Measurements from ENCODE around the gene SNX6. TPM values are rescaled to one million over a fixed set of nuclear protein-coding genes. Genes with fewer than 3 reads are reported as not detected.
A peak's percentile ranks its signal among the peaks of the same experiment; 100 is the strongest.
"Not testable (repeated sequence)": the region's sequence is repeated elsewhere in the genome, so short reads cannot be mapped to it uniquely, and the experiment has no call there.

SNX6 gene
- polyA plus RNA-seq (ENCODE audit: insufficient read length in 3 of 3), result 100 to 1,000 TPM; 134 to 147 (median 141) TPM

DNA sequence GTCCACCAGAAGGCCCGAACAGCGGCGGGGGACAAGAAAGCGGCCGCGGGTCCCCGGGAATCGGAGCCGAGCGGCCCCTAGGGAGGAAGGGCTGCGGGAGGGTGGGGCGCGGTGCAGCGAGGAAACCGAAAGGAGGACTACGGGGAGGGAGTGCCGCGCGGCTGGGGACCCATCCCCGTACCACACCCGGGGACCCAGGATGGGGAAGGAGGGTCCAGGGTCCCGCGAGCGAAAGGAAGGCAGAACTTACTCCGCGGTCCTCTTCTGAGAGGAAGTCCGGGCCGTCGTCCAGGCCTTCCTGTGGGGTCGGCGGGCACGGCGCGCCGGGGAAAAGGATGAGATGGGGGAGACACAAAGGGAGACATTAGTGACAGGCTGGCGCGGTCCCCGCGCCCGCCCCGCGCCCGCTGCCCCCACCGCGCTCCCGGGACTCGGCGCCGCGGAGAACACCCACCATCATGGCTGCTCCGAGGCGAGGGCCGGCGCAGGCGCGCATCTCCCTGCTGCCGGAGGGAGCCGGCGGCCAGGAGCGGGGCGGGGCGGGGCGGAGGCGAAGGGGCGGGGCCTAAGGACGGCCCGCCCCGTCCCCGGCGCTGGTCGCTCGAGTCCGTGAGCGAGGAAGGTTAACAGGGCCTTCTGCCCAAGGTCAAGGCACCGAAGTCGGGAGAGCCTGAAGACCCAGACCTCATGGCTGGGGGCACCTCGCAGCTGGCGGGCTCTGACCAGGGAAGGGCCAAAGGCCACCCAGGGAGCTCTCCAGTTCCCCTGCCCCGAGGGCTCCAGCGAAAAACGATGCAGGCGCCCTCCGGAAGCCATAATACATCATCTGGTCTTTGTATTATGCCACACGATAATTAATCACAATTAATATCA lies at the start of gene SNX6:
TSS of gene SNX6 (minus strand) at position 492 of the 873 bp plus-strand sequence. CDS start at position 460, 32 bp downstream.
- peak; percentile 40 to 68 (median 67) for DNase-seq (ENCODE audit: low read depth in 3 of 3, low spot score in 2 of 3)

DNA sequence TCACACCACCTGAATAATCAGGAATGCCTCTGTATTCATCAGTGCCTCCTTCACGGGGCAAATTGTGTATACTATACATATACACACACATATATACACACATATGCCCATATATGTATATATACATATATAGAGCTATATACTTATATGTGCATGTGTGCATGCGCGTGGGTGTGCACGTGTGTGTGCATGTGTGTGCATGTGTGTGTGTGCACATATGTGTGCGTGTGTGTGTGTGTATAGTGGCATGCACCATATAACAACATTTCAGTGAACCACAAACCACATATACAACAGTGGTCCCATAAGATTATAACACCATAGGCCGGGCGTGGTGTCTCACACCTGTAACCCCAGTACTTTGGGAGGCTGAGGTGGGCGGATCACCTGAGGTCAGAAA lies 48.8 kb upstream of the SNX6 start:
- DNase-seq (ENCODE audit: low read depth in 3 of 3, low spot score in 2 of 3), result no peak

DNA sequence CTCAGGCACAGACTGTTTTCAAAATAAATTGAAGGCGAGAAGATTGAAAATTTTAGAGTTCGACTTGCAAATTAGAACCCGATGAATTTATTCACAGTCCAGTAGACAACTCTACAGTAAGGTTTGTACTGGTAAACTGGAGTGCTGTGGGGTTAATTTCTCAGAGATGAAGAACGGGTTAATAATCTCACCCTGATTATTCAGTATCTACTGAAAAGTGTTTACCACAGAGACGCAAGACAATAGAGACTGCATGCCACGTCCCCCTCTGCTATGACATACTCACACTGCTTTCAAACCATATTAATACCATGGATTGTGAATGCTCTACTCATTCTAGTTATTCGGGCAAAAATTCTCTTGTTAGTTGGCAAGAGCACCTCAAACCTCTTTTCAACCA lies 48.4 kb upstream of the SNX6 start:
- DNase-seq (ENCODE audit: low read depth in 3 of 3, low spot score in 2 of 3), result no peak

- no peak for DNase-seq (ENCODE audit: low read depth in 3 of 3, low spot score in 2 of 3)
These were observed 46.7 kb upstream of the SNX6 start for GRCh38 chr14:34676516-34677211.

DNA sequence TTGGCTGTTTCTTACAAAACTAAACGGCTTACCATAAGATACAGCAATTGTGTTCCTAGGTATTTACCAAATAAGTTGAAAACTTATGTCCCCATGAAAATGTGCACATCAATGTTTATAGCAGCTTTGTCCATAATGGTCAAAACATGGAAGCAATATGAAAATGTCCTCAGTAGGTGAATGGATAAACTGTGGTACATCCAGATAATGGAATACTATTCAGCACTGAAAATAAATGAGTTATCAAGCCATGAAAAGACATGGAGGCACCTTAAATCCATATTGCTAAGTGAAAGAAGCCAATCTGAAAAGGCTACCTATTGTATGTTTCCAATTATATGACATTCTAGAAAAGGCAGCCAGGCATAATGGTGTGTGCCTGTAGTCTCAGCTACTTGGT lies 43.8 kb upstream of the SNX6 start:
- no peak for DNase-seq (ENCODE audit: low read depth in 3 of 3, low spot score in 2 of 3)

DNA sequence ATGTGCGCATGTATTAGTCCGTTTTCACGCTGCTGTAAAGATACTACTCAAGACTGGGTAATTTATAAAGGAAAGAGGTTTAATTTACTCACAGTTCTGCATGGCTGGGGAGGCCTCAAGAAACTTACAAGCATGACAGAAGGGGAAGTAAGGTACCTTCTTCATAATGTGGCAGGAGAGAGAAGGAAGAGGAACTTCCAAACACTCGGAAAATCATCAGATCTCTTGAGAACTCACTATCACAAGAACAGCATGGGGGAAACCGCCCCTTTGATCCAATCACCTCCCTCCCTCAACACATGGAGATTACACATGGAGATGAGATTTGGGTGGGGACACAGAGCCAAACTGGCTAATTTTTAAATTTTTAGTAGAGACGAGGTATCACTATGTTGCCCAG lies 41.8 kb upstream of the SNX6 start:
- no peak for DNase-seq (ENCODE audit: low read depth in 3 of 3, low spot score in 2 of 3)

DNA sequence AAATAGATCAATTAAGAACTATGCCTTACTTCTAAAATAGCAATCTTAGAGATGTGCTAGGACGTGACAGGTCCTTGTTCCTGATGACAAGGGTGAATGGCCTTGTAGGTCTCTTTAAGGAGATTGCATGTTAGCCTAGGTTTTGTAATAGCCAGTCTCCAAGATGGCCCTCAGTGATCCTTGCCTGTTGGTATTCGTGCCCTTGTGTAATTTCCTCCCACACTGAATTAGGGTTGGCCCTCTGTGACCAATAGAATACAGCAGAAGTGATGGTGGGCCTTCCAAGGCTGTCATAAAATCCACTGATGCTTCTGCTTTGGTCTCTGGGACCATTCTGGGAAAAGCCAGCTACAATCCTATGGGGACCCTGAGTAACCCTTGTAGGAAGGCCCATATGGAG lies 38.2 kb upstream of the SNX6 start:
- DNase-seq (ENCODE audit: low read depth in 3 of 3, low spot score in 2 of 3), result no peak

- no peak for DNase-seq (ENCODE audit: low read depth in 3 of 3, low spot score in 2 of 3)
These were observed 37.1 kb upstream of the SNX6 start for GRCh38 chr14:34667007-34667406.

DNA sequence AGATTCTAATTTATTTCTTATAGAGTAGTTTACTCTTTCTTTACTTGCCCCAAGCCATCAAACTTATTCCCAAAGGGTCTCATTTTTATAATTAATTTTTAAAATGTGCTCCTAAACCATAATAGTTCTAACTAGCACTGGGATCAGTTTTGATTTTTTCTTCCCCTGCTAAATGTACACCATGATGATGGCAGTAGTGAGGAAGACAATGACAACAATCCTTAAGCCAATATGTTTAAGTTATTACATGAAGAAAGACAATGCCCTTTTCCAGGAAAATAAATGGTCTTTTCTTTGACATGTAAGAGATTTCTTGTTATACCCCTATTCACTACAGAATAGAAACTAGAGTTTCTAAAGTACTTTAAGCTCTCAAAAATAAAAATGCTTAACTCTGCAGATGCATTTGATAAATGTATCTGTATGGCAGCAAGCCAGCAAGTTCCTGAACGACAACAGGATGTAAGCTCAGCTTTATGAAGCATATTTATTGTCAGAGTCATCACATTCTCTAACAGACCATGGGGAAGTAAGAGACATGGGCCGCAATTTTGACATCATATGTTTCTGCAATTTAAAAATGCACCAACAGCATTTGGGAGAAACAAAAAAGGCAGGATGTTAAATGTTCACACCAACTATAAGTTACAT lies 36.0 kb upstream of the SNX6 start:
- peak in 1 of 3 donors; percentile 31 for DNase-seq (ENCODE audit: low read depth in 3 of 3, low spot score in 2 of 3)

- DNase-seq (ENCODE audit: low read depth in 3 of 3, low spot score in 2 of 3), result no peak
These were observed 32.7 kb upstream of the SNX6 start for GRCh38 chr14:34662561-34663088.

- no peak for DNase-seq (ENCODE audit: low read depth in 3 of 3, low spot score in 2 of 3)
These were observed 30.8 kb upstream of the SNX6 start for GRCh38 chr14:34660796-34661195.

DNA sequence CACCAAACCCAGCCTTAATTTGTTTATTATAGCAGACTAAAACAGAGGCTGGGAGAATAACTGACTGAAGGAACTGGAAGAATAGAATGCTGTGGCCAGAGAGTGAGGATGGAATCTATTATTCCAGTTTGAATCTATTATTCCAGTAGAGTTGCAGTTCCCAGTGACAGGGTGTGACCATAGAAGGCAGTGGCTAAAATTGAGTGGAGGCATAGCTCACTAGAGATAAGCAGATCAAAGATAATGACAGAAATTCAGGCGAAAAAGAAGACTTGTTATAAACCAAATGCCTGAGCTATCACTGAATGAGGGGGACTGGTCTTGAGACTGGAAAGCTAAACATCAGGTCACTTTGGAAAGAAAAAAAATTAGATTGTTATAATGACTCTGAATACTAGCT lies 26.0 kb upstream of the SNX6 start:
- no peak for DNase-seq (ENCODE audit: low read depth in 3 of 3, low spot score in 2 of 3)

- DNase-seq (ENCODE audit: low read depth in 3 of 3, low spot score in 2 of 3), result not testable (repeated sequence)
These were observed 23.1 kb upstream of the SNX6 start for GRCh38 chr14:34653073-34653472.

- DNase-seq (ENCODE audit: low read depth in 3 of 3, low spot score in 2 of 3), result not testable (repeated sequence)
These were observed 22.4 kb upstream of the SNX6 start for GRCh38 chr14:34652348-34652747.

DNA sequence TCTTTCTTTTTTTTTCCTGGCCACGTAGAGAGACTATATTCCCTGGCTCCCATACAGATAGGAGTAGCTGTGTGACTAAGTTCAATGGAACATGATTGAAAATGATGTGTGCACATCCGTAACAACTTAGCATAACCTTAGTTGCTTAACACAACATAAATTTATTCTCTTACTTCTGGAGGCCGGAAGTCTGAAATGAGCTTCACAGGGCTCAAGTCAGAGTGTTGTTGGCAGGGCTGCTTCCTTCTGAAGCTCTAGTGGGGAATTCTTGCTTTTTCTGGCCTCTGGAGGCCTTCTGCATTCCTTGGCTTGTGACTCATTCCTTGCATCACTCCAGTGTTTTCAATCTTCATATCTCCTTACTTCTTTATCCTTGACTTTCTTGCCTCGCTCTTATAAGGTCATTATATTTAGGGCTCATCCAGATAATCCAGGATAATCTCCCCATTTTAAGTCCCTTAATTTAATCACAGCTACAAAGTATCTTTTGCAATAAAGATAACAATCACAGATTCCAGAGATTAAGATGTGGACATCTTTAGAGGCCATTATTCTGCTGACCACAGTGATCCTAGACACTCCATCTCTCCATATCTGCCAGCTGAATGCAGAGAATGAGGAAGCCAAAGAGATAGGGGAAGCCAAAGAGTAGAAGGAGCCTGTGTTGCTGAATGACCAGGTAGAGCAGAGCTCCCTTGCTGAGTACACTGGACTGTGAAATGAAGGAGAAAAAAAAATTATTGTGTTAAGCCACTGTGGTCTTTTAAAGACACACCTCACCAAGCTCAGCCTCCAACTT lies 21.0 kb upstream of the SNX6 start:
- DNase-seq (ENCODE audit: low read depth in 3 of 3, low spot score in 2 of 3), result no peak

- not testable (repeated sequence) for DNase-seq (ENCODE audit: low read depth in 3 of 3, low spot score in 2 of 3)
These were observed 20.1 kb upstream of the SNX6 start for GRCh38 chr14:34650006-34650405.

- no peak for DNase-seq (ENCODE audit: low read depth in 3 of 3, low spot score in 2 of 3)
These were observed 19.4 kb upstream of the SNX6 start for GRCh38 chr14:34649344-34649743.

GRCh38 chr14:34646570-34647255 lies 16.8 kb upstream of the SNX6 start:
- no peak for DNase-seq (ENCODE audit: low read depth in 3 of 3, low spot score in 2 of 3)

DNA sequence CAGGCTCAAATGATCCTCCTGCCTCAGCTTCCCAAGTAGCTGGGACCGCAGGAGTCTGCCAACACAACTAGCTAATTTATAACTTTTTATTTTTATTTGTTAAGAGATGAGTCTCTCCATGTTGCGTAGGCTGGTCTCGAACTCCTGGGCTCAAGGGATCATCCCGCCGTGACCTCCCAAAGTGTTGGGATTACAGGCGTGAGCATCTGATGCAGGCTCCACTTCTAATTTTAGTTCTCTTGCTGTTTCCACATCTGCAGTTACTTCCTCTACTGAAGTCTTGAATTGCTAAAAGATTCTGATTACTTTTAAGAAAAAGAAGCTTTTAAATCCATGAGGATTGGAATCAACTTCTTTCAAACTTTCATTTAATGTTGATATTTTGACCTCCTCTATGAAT lies 13.4 kb upstream of the SNX6 start:
- no peak for DNase-seq (ENCODE audit: low read depth in 3 of 3, low spot score in 2 of 3)

DNA sequence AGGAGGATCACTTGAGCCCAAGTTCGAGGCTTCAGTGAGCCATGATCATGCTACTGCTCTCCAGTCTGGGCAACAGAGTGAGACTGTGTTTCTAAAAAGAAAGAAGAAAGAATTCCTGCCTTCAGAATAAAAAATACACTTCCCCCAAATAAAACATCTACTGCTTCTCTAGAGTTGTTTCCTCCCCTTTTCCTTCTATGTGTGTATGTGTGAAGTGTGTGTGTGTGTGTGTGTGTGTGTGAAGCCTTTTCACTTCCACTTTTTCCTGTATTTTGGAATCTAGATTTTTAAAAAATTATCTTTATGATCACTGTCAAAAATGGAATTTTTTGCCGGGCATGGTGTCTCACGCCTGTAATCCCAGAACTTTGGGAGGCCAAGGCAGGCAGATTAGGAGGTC lies 12.6 kb upstream of the SNX6 start:
- no peak for DNase-seq (ENCODE audit: low read depth in 3 of 3, low spot score in 2 of 3)

All from right renal cortex interstitium (tissue), 3 donors.